Left ventricle myocardium inferior (tissue), 1 donor: ENCODE results near the gene ABCG1. TPM values are rescaled to one million over a fixed set of nuclear protein-coding genes. Genes with fewer than 3 reads are reported as not detected.

ENCODE experiments used
- DNase-seq: peaks from one replicate; pipeline ENCODE4 v3.0.0-alpha.2; 2020
- H3K27ac ChIP-seq: fragments of 200-600 bp; replicated peaks from 2 replicates; pipeline ENCODE4 v1.8.0; 2021
- H3K27me3 ChIP-seq: fragments of 200-600 bp; 2 replicates; pipeline ENCODE4 v1.8.0; 2021; ENCODE audit warnings: low read depth
- H3K36me3 ChIP-seq: fragments of 200-600 bp; 2 replicates; pipeline ENCODE4 v1.8.0; 2021
- H3K4me1 ChIP-seq: fragments of 200-600 bp; 2 replicates; pipeline ENCODE4 v1.8.0; 2021
- H3K4me3 ChIP-seq: fragments of 200-600 bp; 2 replicates; pipeline ENCODE4 v1.8.0; 2021; ENCODE audit warnings: mild to moderate bottlenecking, moderate library complexity
- H3K9me3 ChIP-seq: fragments of 200-600 bp; replicated peaks from 2 replicates; pipeline ENCODE4 v1.8.0; 2021
- intact Hi-C: fragments of 100-400 bp; cut with micrococcal nuclease; formaldehyde crosslinking; loops from one replicate; pipeline ENCODE4 v1.11.0; 2022
- total RNA-seq: library from RNA; stranded (reverse); fragmentation: NEBNext Ultra II Directional; extraction: Animal tissue kit (Norgen Biotek cat#: 25700); gene quantifications from one replicate; pipeline ENCODE4 v1.2.1, GENCODE V29; 2021
- TF ChIP-seq, protein P1 (sequence below): fragments of 200-600 bp; IDR thresholded peaks from 2 replicates; pipeline ENCODE4 v1.8.0; 2021; ENCODE audit warnings: antibody characterized with exemption, mild to moderate bottlenecking, borderline replicate concordance
- donor health status: DM: no; HTN: yes; CAD: no; lungs with severe emphysema.

The ABCG1 gene
- total RNA-seq, 1 donor from 2014 or later = 8.7 TPM

DNA sequence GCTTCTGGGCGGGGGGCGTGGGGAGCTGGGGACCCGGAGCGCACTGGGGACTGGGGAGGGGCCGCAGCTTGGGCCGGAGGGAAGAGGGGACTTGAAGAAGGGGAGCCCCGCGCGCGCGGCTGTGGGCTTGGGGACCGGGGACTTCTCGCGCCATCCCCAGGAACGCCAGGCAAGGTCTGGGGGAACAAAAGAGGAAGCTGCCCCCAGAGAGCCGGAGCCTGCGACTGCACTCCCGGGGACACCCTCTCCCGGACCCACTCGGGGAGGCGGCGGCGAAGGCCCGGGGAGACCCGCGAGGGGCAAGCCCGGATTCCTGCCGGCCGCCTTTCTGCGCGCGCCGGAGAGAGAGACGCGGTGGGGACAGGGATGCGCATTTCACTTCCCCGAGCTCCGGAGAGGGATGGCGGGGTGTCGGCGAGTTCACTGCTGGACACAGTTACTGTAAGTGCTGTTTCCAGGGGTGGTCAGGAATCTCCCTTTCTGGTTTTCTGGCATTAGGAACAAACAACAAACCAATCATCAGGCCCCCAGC, 732 bp downstream of the ABCG1 start:
- Histone ChIP-seq H3K27ac (peak overlapping the region; percentile 87), H3K4me3 (peak overlapping the region; percentile 87), H3K9me3 (no peaks in the 10 kb centered on the region), H3K4me1 (peaks cover 41% of the 10 kb centered on the region), H3K36me3 (no peaks in the 10 kb centered on the region), H3K27me3 (no peaks in the 10 kb centered on the region)
- TF ChIP-seq, protein P1, sequence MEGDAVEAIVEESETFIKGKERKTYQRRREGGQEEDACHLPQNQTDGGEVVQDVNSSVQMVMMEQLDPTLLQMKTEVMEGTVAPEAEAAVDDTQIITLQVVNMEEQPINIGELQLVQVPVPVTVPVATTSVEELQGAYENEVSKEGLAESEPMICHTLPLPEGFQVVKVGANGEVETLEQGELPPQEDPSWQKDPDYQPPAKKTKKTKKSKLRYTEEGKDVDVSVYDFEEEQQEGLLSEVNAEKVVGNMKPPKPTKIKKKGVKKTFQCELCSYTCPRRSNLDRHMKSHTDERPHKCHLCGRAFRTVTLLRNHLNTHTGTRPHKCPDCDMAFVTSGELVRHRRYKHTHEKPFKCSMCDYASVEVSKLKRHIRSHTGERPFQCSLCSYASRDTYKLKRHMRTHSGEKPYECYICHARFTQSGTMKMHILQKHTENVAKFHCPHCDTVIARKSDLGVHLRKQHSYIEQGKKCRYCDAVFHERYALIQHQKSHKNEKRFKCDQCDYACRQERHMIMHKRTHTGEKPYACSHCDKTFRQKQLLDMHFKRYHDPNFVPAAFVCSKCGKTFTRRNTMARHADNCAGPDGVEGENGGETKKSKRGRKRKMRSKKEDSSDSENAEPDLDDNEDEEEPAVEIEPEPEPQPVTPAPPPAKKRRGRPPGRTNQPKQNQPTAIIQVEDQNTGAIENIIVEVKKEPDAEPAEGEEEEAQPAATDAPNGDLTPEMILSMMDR = no peak
- intact Hi-C loops = no loop called here
- DNase-seq = peak; percentile 28

DNA sequence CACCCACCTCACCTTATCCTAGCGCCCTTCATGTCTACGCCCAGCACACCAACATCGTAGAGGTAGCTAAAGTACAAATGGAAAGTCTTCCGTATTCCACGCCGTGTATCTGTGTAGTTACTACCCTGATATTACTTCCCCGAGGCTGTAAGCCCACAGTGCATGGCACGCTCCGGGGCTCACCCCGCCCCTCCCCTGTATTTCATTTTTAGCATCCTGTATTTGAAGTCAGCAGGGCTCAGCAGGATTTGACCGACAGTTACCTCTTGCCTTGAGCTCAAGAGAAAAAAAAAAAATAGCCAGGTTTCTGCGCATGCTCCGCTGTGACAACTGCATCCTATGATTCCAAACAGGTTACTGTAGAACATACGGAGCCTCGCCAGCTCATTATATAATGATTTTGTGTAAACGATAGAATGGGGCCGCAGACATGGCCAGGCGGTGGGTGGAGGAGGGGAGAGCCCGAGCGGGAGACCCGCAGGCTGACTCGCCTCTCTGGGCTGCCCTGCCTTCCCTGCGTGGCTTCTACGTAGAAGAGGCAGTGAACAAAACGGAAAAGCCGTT, 1.3 kb downstream of the ABCG1 start:
- Histone ChIP-seq H3K9me3 (no peaks in the 10 kb centered on the region), H3K4me3 (peak overlapping the region; percentile 87), H3K36me3 (no peaks in the 10 kb centered on the region), H3K27ac (peak overlapping the region; percentile 87), H3K4me1 (peaks cover 41% of the 10 kb centered on the region), H3K27me3 (no peaks in the 10 kb centered on the region)
- peak; percentile 46 for DNase-seq
- intact Hi-C loops = no loop called here
- TF ChIP-seq, protein P1 = no peak

DNA sequence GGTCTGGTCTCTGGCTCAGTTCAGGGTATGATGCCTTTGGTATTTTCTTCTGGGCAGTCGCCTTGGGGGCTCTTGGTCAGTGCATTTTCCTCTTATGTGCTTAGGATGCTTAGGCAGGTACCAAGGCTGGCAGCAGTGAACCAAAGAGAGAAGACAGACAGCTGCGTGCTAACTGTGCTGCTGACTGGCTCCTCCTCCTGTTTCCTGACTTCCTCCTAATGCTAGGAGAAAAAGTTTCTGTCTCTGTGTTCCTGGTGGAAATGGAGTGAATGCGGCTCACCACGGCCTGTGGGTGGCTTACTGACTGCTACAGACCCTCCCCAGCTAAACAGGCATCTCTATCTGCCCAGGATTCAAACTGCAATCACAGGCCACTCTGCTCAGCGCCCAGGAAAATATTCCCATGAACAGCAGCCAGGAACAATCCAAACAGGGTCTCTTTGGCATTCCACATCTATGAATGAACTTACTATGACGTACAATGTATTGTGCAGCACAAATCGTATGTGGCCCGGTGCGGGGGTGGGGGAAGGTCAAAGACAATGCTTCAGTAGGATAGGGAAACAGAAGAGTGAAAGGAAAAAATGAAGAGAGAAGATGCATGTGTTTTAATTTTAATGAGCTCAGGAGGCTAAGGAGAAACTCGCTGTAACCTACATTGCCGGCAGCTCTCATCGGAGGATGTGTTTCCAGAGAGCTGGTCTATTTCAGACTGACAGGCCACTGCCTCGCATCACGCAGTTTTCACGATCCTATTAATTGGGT, 2.8 kb downstream of the ABCG1 start:
- no peak for DNase-seq
- Histone ChIP-seq H3K9me3 (no peaks in the 10 kb centered on the region), H3K4me1 (peaks cover 41% of the 10 kb centered on the region), H3K4me3 (peak overlapping the region; percentile 87), H3K27ac (peak overlapping the region; percentile 87), H3K36me3 (peaks cover 12% of the 10 kb centered on the region), H3K27me3 (no peaks in the 10 kb centered on the region)
- TF ChIP-seq, protein P1 = no peak
- intact Hi-C loops = no loop called here

DNA sequence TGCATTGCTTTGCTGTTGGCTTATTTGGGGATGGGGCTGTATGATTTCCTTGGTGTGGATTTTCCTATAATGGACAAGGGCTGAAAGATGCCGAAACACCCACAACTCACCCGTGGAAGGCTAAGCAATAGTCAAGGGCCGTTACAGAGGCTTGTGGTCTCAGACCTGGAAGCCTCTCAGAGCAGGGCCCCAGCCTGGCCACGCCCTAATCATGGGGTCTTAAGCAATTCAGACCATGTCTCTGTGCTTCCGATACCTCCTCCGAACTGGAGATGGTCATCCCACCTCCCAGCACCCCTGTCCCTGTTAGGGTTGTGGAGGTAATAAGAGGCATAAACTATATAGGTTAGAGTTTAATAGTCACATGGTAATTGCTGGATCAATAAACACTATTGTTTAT, 3.4 kb downstream of the ABCG1 start:
- Histone ChIP-seq H3K9me3 (no peaks in the 10 kb centered on the region), H3K4me1 (peaks cover 44% of the 10 kb centered on the region), H3K27me3 (no peaks in the 10 kb centered on the region), H3K36me3 (peaks cover 14% of the 10 kb centered on the region), H3K27ac (peak overlapping the region; percentile 87), H3K4me3 (peak overlapping the region; percentile 87)
- TF ChIP-seq, protein P1 = no peak
- DNase-seq = no peak
- intact Hi-C loops = no loop called here

DNA sequence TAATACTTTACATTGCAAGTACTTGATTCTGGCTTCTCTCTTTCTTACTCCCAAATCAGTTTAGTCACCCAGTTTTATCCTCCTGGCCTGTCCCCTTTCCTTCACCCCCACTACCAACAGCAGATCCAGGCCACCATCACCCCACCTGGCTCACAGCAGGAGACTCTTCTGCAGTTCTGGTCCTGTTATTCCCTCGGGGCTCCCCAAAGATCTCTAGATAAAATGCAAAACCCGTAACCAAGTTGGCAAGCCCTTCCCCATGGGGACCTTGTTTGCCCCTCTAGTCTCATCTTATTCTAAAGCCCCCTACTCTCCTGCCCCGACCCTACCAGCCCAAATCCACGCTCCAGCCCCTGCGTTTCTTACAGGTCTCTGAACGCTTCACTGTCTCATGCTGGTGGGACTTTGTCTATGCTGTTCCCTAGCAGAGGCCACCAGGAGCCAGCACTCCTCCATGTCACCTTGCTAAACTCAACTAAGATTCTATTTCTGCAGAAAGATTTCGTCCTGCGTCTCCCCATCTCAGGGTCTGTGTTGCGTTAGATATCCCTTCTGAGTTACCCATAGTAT, 4.0 kb downstream of the ABCG1 start:
- H3K4me3 ChIP-seq = no peak overlapping the region
- H3K36me3 ChIP-seq = peaks cover 14% of the 10 kb centered on the region
- no peaks in the 10 kb centered on the region for H3K9me3 ChIP-seq
- H3K4me1 ChIP-seq = peaks cover 49% of the 10 kb centered on the region
- TF ChIP-seq, protein P1 = no peak
- intact Hi-C loops = no loop called here
- H3K27ac ChIP-seq = peak overlapping the region; percentile 87
- no peak for DNase-seq
- H3K27me3 ChIP-seq = no peaks in the 10 kb centered on the region
